Ovary (tissue), 9 donors: Measurements from ENCODE around the gene SLCO2A1. TPM values are rescaled to one million over a fixed set of nuclear protein-coding genes. Genes with fewer than 3 reads are reported as not detected.
A peak's percentile ranks its signal among the peaks of the same experiment; 100 is the strongest.

ENCODE experiments used
- DNase-seq, 5 donors: peaks; one replicate each; pipeline ENCODE4 v3.0.0-alpha.2; 2019 to 2020
- H3K27ac ChIP-seq, 2 donors: fragments of 200-600 bp; one replicate each; pipeline versions ENCODE4 v1.5.1 to v1.8.0; 2019 to 2022
- H3K27me3 ChIP-seq: fragments of 200-600 bp; one replicate; pipeline ENCODE4 v1.8.0; 2022
- H3K36me3 ChIP-seq: fragments of 200-600 bp; sonication (generic); one replicate; pipeline ENCODE4 v1.5.1; 2019
- H3K4me1 ChIP-seq: one replicate; pipeline ENCODE4 v1.8.1; 2013; ENCODE audit warnings: mild to moderate bottlenecking, moderate library complexity; ENCODE audit not compliant: insufficient read depth
- H3K4me3 ChIP-seq: fragments of 200-600 bp; sonication (generic); one replicate; pipeline ENCODE4 v1.5.1; 2017
- H3K9me3 ChIP-seq, 2 donors: fragments of 200-600 bp in 1 of 2; sonication (generic) in 1 of 2; one replicate each; pipeline versions ENCODE4 v1.5.1 to v1.8.1; 2013 to 2019; ENCODE audit warnings: mild to moderate bottlenecking in 1 of 2, moderate library complexity in 1 of 2
- CTCF ChIP-seq, 3 donors: fragments of 450-650 bp in 2 of 3; fragments of 200-600 bp in 1 of 3; IDR thresholded peaks; one replicate each; pipeline versions ENCODE4 v1.5.1 to v1.8.0; 2016 to 2022; ENCODE audit warnings: antibody characterized with exemption in 3 of 3, mild to moderate bottlenecking in 1 of 3
- EP300 ChIP-seq: sonication (generic); formaldehyde crosslinking; IDR thresholded peaks from one replicate; pipeline ENCODE4 v1.6.1; 2017; ENCODE audit warnings: antibody characterized with exemption
- POLR2A ChIP-seq: fragments of 450-650 bp; IDR thresholded peaks from one replicate; pipeline ENCODE4 v1.6.1; 2017; ENCODE audit warnings: antibody characterized with exemption, mild to moderate bottlenecking, moderate library complexity
- WGBS, 3 donors: extraction: QIAGEN DNeasy Blood & Tissue Kit in 1 of 3; methylation state at CpG; one replicate each; pipeline versions ENCODE4 v1.1.5 to v1.1.7; 2013 to 2017; 5-methylcytosine and 5-hydroxymethylcytosine counted together
- intact Hi-C, 4 donors: fragments of 100-400 bp; cut with DNase I; formaldehyde crosslinking; loops; one replicate each; pipeline versions ENCODE4 v1.11.0 to v1.15.1; 2022 to 2023
- polyA plus RNA-seq, 2 donors: library from polyadenylated mRNA; stranded (reverse); fragments of 200-250 nt in 1 of 2; fragments of 350-450 nt in 1 of 2; fragmentation: Illumina TruSeq in 1 of 2; extraction: RNeasy Lipid Tissue Mini Kit (QIAGEN cat#74804) in 1 of 2; gene quantifications; one replicate each; pipeline ENCODE4 v1.2.3, GENCODE V29; 2013 to 2014
- total RNA-seq, 7 donors: library from RNA; depleted of rRNA in 2 of 7; stranded (reverse); fragments of >200 nt in 2 of 7; fragmentation: NEBNext Ultra II Directional in 3 of 7; extraction: Animal tissue kit (Norgen Biotek cat#: 25700) in 3 of 7; gene quantifications; one replicate each; pipeline versions ENCODE4 v1.1.0 to v1.2.4, GENCODE V29; 2016 to 2023
- donor health status: DM: no; HTN: no; CAD: no; lungs with moderate emphysema.
- donor health status: DM: no; HTN: no; CAD: no.
- donor health status: Bipolar disorder and iron deficiency.
- donor health status: DM: yes; HTN: yes; CAD: no.
- donor health status: DM: no; HTN: no; CAD: no.
- donor health status: DM: yes; HTN: yes; CAD: no.

The SLCO2A1 gene
- total and polyA plus RNA-seq, 9 donors, result 0.83 to 23.6 (median 3.7) TPM

- Histone ChIP-seq H3K27ac (no peak overlapping the region), H3K36me3 (no peaks in the 10 kb centered on the region), H3K27me3 (no peaks in the 10 kb centered on the region), H3K4me3 (no peak overlapping the region), H3K4me1 (peaks cover 4% of the 10 kb centered on the region), H3K9me3 (no peaks in the 10 kb centered on the region)
- no peak for TF ChIP-seq POLR2A
- TF ChIP-seq CTCF (IDR thresholded peaks at IDR 0.05), result no peak
- TF ChIP-seq EP300, result no peak
- intact Hi-C loops, result loop anchor here in 2 of 4 donors (10.0 kb wide), 2 partner anchors 354 to 374 kb away; no protein-coding TSS in a partner anchor
- peak in 1 of 5 donors; percentile 17 for DNase-seq
- 92 to 97% (median 97%) methylated on average over 8 of the region's 8 CpGs for WGBS, 3 donors
Measured at GRCh38 chr3:133931084-133931483, 98.6 kb downstream of the SLCO2A1 start.

GRCh38 chr3:133930341-133930933, 99.3 kb downstream of the SLCO2A1 start:
- Histone ChIP-seq H3K36me3 (no peaks in the 10 kb centered on the region), H3K4me1 (peaks cover 4% of the 10 kb centered on the region), H3K9me3 (no peaks in the 10 kb centered on the region), H3K27ac (no peak overlapping the region), H3K4me3 (no peak overlapping the region), H3K27me3 (no peaks in the 10 kb centered on the region)
- 83 to 97% (median 84%) methylated on average over 1 of the region's 1 CpG for WGBS, 3 donors
- intact Hi-C loops, result loop anchor here in 2 of 4 donors (10.0 kb wide), 2 partner anchors 354 to 374 kb away; no protein-coding TSS in a partner anchor
- TF ChIP-seq POLR2A (no peak), CTCF (IDR thresholded peaks at IDR 0.05) (peak in 2 of 3 donors; percentile 19)
- DNase-seq, result peak in 1 of 5 donors; percentile 13

GRCh38 chr3:133928903-133929607, 100.7 kb downstream of the SLCO2A1 start:
- peaks cover 4% of the 10 kb centered on the region for H3K4me1 ChIP-seq
- intact Hi-C loops, result loop anchor here in 3 of 4 donors (5.0 kb wide), 2 partner anchors 107 to 112 kb away; no protein-coding TSS in a partner anchor
- H3K27ac ChIP-seq, result no peak overlapping the region
- H3K4me3 ChIP-seq, result no peak overlapping the region
- TF ChIP-seq CTCF (IDR thresholded peaks at IDR 0.05) (no peak), POLR2A (no peak), EP300 (no peak)
- peak in 1 of 5 donors; percentile 26 for DNase-seq
- H3K36me3 ChIP-seq, result no peaks in the 10 kb centered on the region
- 92 to 94% (median 92%) methylated on average over 14 of the region's 14 CpGs for WGBS, 3 donors
- H3K27me3 ChIP-seq, result no peaks in the 10 kb centered on the region
- H3K9me3 ChIP-seq, result no peaks in the 10 kb centered on the region

- Histone ChIP-seq H3K27me3 (no peaks in the 10 kb centered on the region), H3K4me1 (peaks cover 4% of the 10 kb centered on the region), H3K4me3 (no peak overlapping the region), H3K9me3 (no peaks in the 10 kb centered on the region), H3K27ac (no peak overlapping the region), H3K36me3 (no peaks in the 10 kb centered on the region)
- 81 to 88% (median 87%) methylated on average over 19 to 20 of the region's 20 CpGs for WGBS, 3 donors
- peak in 1 of 5 donors; percentile 29 for DNase-seq
- intact Hi-C loops, result loop anchor here in 3 of 4 donors (5.0 kb wide), 2 partner anchors 106 to 111 kb away; no protein-coding TSS in a partner anchor
- TF ChIP-seq EP300, result no peak
- no peak for TF ChIP-seq POLR2A
- no peak for TF ChIP-seq CTCF (IDR thresholded peaks at IDR 0.05)
Measured at GRCh38 chr3:133928136-133928893, 101.4 kb downstream of the SLCO2A1 start.
